ENCODE results near the gene LRP2BP.
"Not testable (repeated sequence)": the region's sequence is repeated elsewhere in the genome, so short reads cannot be mapped to it uniquely, and the experiment has no call there.

Gene LRP2BP

GRCh38 chr4:185322803-185323202, 72.9 kb downstream of the LRP2BP start:
- no peak for DNase-seq

- DNase-seq = no peak
Measured at GRCh38 chr4:185318679-185319078, 77.0 kb downstream of the LRP2BP start.

GRCh38 chr4:185317880-185318279, 77.8 kb downstream of the LRP2BP start:
- no peak for DNase-seq

- not testable (repeated sequence) for DNase-seq
Measured at GRCh38 chr4:185317462-185317861, 78.3 kb downstream of the LRP2BP start.
